Endothelial cell of hepatic sinusoid (primary cell): ENCODE measurements around the gene SPTLC1.
"Not testable (repeated sequence)": the region's sequence is repeated elsewhere in the genome, so short reads cannot be mapped to it uniquely, and the experiment has no call there.

ENCODE experiments used
- in situ Hi-C: cut with HindIII; loops from 2 replicates; pipeline ENCODE4 v1.10.0; 2017; ENCODE audit warnings: low sequenced_read_pairs

The SPTLC1 gene

DNA sequence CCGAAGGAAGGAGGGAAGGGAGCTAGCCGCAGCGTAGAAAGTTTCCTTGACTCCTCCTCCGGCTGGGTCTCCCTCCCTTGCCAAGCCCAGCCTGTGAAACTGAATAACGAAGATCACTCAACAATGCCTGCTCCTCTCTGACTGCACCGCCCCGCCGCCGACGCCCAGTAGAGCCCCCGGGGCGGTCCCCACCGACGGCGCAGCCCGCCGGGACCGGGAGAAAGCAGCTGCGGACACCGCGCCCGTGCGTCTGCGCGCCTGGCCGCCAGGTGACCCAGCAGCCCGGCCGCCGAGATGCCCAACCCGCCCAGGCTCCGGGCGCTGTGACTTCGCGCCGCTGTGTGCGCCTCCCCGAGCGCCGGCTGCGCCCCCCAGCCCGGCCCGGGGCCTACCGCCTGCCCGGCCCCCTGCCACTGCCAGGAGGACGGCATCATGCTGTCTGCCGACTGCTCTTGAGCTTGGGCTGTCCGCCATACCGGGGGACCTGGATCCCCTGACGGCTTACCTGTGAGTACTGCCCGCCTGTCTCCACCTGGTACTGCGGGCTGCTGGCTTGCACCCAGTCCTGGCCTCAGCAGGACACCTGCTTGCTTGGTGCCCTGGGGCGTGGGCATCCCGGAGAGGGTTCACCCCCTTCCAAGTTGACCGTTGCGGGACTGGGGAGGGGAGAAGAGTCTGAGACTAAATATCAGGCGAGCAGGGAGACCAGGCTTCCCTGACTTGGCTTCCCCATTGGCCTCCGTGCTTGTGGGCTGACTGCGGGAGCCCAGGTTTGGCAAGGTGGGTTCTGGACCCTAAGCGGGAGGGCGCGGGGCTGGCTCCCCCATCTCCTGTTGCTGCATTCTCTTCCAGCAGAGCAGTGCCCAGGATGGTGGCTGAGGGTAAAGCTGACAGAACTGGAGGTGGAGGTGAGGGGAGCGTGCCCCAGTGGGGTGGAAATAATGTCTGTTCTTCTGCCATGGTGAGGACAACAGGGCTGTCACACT lies 26.2 kb upstream of the SPTLC1 start:
- in situ Hi-C loops, result no loop called here

DNA sequence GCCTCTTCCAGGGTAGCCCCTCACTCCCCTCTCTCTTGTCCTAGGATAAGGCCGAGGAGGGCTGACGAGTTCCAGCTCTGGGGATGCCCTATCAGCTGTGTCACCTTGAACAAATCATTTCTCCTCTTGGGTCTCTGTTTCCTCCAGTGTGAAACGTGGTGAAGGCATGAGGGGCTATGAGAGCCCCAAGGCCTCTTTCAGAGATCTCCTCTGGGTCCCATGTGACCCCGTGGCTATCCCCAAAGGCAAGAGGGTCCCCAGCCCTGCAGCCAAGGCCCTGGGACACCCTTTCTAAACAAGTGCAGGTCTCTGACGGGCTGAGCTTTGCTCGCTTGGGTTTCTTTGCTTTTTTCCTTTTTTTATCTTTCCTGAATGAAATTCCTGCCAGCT lies 25.5 kb upstream of the SPTLC1 start:
- in situ Hi-C loops, result no loop called here

DNA sequence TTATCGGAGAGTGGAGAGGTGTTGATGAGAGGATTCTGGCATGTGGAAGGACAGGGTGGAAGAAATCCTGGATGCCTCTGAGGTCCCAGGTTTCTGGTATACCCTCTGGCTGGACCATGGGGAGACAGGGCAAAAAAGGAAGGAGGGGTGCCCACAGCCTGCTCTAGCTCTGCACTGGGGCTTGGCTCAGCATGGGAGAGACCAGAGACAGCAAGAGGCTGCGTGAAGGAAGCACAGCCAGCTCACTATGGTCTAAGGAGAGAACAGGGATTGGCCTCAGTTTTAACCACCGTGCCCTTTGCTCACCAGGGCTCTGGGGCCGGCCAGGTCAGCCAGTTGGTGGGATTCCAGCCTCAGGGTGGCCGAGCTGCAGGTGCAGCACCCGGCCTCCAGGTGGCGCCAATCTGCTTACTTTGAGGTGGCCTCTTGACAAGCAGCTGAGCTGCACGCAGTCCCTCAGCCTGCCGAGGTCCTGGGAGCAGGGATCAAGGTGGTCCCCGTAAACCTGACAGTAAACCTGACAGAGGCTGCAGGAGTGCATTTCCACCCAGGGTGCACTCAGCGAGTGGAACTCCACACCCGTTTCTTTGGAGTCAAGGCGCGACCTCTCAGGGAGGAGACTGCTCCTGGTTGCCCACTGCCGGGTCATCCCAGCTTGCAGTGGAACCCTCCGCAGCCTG lies 25.0 kb upstream of the SPTLC1 start:
- in situ Hi-C loops, result no loop called here

DNA sequence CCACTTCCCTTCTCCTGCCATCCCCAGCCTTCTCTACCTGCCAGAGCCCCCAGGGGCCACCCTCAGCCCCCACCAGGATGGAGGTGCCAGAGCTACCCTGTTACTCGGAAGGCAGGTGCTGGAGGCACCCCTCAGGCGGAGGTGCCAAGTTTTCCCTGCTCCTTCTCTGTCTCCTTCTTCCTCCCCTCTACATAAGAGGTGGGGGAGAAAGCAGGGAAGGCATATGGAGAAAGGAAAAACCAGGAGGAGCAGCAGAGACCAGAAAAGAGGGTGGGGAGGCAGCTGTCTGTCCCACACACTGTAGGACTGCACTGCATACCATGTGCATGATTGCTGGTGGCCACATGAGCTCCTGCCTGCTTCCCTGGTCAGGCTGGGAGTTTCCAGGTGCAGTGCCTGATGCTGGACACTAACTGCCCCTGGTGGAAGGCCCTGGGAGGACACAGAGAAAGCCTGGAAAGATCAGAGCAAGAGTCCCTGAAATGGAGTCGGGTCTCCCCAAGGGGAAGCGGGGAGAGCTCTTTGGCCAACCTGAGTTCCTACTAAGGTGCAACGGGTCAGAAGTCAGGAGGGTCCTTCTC lies 23.8 kb upstream of the SPTLC1 start:
- in situ Hi-C loops, result not testable (repeated sequence)

- in situ Hi-C loops, result no loop called here
Observed at GRCh38 chr9:92138157-92138959, 23.1 kb upstream of the SPTLC1 start.

DNA sequence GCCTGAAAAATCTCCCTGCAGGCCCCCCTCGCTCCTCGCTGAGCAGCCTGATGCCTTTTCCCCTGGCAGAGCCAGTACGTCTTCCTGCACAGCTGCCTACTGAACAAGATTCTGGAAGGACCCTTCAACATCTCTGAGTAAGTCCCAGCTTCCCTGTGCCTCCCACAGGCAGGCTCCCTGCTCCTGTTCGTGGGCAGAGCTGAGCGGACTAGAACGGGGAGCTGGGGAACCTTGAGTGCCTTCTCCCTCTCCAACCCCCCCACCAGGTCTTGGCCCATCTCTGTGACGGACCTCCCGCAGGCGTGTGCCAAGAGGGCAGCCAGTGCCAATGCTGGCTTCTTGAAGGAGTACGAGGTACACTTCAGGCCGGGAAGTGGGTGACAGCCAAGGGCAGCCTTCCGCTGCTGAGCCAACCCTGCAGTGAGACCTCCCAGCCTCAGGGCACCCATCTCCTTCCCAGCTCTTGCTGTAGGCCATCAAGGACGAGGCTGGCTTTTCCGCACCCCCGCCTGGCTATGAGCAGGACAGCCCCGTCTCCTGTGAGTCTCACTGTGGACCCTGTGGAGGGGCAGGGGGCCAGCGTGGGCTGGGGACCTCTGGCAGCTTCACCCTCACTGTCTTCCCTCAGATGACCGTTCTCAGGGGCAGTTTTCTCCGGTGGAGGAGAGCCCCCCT lies 21.1 kb upstream of the SPTLC1 start:
- in situ Hi-C loops, result no loop called here

DNA sequence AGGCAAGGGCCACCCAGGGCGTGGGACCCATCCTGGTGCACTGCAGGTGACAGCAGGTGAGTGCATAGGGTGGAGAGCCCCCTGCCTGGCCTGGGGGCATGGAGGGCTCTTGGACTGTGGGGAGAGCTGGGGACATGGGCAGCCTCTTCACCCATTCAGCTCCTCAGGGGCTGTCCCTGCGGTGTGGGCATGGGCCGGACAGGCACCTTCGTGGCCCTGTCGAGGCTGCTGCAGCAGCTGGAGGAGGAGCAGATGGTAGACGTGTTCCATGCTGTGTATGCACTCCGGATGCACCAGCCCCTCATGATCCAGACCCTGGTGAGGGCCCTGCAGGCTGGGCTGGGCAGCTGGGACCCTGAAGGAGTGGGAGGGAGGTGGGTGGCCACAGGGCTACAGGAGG lies 20.4 kb upstream of the SPTLC1 start:
- in situ Hi-C loops, result no loop called here

- in situ Hi-C loops, result no loop called here
Observed at GRCh38 chr9:92133949-92134604, 18.9 kb upstream of the SPTLC1 start.

- in situ Hi-C loops, result not testable (repeated sequence)
Observed at GRCh38 chr9:92132913-92133312, 17.7 kb upstream of the SPTLC1 start.

DNA sequence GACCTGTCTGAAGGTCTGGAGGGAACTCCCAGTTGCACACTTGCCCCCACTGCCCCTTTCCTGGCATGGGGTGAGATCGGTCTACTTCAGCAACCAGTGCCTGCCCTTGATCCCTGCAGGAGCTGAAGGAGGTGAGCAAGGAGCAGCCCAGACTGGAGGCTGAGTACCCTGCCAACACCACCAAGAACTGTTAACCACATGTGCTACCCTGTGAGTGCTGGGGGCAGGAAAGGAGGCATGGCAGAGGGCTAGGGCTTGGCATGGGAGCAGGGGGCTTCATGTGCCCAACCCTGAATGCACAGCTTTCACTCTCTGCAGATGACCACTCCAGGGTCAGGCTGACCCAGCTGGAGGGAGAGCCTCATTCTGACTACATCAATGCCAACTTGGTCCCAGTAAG lies 17.3 kb upstream of the SPTLC1 start:
- in situ Hi-C loops, result no loop called here

DNA sequence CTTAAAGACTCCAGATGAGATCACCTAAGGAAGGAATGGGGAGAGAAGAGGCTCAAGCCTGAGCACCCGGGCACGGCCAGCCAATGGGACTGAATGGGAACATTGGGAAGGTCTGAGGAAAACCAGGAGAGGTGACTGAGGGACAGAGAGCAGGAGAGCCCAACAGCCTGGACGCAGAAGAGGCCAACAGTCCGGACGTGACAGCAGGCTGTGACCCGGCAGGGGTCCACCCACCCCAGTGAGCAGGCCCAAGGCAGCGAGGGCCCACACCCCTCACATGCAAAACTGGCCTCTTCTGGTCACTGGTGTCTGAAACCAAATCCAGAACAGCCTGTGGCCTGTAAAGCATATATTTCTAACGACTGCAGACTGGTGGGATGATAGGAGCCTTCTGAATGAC lies 7.6 kb upstream of the SPTLC1 start:
- in situ Hi-C loops, result no loop called here

DNA sequence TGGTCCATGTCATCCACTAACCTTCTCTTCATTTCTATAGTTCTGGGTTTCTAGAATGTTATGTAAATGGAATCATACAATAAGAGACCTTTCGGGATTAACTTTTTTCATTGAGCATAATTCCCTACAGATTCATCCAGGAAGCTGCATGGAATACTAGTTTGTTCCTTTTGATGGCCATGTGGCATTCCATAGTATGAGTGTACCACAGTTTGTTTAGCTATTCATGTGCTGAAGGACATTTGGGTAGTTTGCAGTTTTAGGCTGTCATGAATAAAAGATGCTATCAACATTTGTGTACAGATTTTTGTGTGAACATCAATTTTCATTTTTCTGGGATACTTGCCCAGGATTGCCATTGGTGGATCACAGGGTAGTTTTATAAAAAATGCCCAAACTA lies 6.8 kb upstream of the SPTLC1 start:
- in situ Hi-C loops, result no loop called here

- in situ Hi-C loops, result no loop called here
Observed at GRCh38 chr9:92121265-92121664, 6.1 kb upstream of the SPTLC1 start.

- in situ Hi-C loops, result no loop called here
Observed at GRCh38 chr9:92120138-92120537, 4.9 kb upstream of the SPTLC1 start.

GRCh38 chr9:92119586-92119985 lies 4.4 kb upstream of the SPTLC1 start:
- in situ Hi-C loops, result no loop called here

GRCh38 chr9:92108122-92108521 lies 7.1 kb downstream of the SPTLC1 start:
- in situ Hi-C loops, result no loop called here

GRCh38 chr9:92105446-92106225 lies 9.6 kb downstream of the SPTLC1 start:
- in situ Hi-C loops, result not testable (repeated sequence)

- in situ Hi-C loops, result not testable (repeated sequence)
Observed at GRCh38 chr9:92103601-92104000, 11.6 kb downstream of the SPTLC1 start.

GRCh38 chr9:92100237-92100911 lies 14.8 kb downstream of the SPTLC1 start:
- in situ Hi-C loops, result no loop called here
